ENCODE data around the gene SSR4.

The SSR4 gene

GRCh38 chrX:153769865-153770600 is 24.4 kb upstream of the SSR4 start:
- no peak for DNase-seq

DNA sequence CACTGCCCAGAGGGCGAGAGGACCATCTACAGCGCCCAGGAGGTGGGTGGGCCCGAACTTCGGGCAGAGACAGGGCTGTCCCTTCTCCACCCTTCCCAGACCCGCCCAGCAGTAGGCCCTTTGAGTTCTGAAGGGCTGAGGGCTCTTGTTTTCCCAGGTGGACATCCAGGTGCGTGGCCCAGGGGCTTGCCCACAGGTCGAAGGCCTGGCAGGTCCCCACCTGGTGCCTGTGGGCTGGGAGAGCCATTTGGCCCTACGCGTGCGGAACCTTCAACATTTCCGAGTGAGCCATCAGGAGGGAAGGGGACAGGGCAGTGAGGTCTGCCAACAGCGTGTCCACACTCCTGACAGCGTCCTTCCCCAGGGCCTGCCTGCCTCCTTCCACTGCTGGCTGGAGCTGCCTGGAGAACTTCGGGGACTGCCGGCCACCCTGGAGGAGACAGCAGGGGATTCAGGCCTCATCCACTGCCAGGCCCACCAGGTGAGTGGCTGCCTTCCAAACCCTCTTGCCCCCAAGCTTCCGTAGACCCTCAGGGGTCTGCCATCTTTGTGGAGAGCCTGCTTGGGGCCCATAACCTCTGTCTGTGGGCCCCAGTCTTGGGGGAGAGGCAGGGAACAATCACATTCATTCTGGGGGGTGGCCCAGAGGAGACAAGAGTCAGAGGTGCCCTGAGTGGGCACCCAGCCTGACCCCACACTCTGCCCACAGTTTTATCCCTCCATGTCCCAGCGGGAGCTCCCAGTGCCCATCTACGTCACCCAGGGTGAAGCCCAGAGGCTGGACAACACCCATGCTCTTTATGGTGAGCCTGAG is 23.7 kb upstream of the SSR4 start:
- DNase-seq = no peak

- DNase-seq = no peak
These were observed 22.8 kb upstream of the SSR4 start for GRCh38 chrX:153771415-153772315.

DNA sequence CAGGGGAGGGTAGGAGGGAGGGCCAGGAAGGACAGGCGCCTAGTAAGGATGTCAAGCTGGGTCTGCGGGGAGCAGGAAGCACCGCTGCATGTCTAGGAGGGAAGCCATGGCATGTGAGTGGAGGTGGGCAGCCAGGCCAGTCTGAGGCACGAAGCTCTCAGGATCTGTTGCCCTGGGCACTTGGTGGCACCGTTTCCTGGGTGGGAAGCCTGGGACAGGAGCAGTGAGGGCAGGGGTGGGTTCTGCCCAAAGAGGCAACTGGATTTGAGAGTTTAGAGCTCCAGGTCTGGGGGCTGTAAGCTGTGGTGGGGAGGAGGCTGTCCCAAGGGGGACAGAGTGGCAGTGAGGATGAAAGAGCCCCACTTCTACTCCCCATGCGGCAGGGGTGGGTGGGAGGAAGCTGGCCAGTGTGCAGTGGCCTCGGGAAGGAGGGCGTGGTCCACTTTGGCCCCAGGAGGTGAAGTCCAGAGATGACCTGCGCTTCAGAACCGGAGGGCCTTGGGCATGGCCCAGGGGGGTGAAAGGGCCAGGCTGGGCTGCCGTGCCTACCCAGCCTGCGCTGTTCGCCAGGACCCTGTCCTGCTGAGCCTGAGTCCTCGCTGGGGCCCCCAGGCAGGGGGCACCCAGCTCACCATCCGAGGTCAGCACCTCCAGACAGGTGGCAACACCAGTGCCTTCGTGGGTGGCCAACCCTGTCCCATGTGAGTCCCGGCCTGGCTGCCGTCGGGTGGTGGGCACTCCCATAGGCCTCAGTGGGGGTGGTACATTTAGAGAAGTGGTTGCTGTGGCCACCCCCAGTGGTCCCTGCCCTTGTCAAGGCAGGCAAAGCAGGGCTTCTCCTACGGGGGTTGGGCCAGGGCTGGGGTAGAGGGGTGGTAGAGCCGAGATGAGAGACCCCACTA is 21.9 kb upstream of the SSR4 start:
- DNase-seq = no peak

DNA sequence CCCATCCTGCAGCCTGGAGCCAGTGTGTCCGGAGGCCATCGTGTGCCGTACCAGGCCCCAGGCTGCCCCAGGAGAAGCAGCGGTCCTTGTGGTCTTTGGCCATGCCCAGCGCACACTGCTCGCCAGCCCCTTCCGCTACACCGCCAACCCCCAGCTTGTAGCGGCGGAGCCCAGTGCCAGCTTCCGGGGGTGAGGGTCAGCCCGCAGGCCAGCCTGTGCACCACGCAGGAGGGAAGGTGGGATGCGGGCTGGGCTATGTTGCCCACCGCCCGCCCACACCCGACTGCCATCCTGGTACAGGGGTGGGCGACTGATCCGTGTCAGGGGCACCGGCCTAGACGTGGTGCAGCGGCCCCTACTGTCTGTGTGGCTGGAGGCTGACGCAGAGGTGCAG is 21.3 kb upstream of the SSR4 start:
- no peak for DNase-seq

- no peak for DNase-seq
These were observed 20.5 kb upstream of the SSR4 start for GRCh38 chrX:153773741-153774575.

DNA sequence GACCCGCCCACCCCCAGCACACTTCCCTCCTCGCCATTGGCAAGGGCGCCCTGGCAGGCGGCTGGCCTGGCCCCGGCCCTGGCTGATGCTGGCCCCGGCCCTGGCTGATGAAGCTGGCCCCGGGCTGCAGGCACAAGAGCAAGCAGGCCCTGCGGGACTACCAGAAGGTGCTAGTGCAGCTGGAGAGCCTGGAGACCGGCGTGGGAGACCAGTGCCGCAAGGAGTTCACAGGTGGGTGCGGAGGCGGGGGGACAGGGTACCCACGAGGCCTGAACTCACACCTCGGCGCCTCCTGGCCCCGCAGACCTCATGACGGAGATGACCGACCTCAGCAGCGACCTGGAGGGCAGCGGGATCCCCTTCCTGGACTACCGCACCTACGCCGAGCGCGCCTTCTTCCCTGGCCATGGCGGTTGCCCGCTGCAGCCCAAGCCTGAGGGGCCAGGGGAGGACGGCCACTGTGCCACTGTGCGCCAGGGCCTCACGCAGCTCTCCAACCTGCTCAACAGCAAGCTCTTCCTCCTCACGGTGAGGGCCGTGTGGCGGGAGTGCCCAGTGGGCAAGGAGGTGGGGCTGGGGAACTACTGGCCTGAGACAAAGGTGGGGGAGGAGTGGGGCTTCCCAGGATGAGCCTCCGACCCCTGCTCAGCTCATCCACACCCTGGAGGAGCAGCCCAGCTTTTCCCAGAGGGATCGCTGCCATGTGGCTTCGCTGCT is 19.7 kb upstream of the SSR4 start:
- DNase-seq = no peak

DNA sequence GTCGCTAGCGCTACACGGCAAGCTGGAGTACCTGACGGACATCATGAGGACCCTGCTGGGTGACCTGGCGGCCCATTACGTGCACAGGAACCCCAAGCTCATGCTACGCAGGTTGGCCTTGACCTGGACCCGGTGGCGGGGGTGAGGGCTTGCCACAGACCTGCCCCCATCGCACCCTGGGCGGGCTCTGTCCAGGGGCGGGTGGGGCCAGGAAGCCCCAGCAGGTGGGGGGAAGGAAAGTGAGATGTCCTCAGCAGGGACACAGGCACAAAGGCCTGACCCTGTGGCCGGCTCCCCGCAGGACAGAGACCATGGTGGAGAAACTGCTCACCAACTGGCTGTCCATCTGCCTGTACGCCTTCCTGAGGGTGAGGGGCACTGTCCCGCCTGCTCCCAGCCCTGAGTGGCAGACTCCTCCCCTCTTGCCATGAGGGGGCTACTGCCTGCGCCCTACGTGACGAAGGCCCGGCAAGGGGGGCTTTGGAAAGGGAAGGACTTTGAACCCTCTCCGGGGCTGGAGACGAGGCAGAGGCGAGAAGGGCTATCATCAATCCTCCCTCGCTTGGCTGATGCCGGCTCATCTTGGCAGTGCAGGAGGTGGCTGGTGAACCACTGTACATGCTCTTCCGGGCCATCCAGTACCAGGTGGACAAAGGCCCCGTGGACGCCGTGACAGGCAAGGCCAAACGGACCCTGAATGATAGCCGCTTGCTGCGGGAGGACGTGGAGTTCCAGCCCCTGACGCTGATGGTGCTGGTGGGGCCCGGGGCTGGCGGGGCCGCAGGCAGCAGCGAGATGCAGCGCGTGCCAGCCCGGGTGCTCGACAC is 19.0 kb upstream of the SSR4 start:
- DNase-seq = no peak

DNA sequence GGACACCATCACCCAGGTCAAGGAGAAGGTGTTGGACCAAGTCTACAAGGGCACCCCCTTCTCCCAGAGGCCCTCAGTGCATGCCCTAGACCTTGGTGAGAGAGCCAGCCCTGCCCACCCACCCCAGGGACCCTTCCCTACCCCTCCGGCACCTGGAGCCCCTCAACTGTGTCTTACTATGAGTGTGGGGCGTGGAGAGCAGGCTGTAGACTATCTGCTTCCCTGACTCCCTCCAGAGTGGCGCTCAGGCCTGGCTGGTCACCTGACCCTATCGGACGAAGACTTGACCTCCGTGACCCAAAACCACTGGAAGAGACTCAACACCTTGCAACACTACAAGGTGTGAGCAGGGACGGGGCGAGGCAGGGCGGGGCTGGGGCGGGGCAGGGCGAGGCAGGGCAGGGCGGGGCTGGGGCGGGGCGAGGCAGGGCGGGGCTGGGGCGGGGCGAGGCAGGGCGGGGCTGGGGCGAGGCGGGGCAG is 18.3 kb upstream of the SSR4 start:
- DNase-seq = no peak

DNA sequence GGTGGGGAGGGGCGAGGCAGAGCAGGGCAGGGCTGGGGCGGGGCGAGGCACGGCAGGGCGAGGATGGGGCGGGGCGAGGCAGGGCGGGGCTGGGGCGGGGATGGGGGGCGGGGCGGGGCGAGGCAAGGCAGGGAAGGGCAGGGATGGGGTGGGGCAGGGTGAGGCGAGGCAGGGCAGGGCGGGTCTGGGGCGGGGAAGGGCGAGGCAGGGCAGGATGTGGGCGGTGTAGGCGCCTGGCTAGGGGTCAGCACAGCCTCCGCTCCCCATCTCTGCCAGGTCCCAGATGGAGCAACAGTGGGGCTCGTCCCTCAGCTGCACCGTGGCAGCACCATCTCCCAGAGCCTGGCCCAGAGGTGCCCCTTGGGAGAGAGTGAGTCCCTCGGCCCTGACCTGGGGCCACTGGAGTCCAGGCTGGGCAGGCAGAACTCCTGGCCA is 17.8 kb upstream of the SSR4 start:
- DNase-seq = peak in 1 of 2 experiments; percentile 35

DNA sequence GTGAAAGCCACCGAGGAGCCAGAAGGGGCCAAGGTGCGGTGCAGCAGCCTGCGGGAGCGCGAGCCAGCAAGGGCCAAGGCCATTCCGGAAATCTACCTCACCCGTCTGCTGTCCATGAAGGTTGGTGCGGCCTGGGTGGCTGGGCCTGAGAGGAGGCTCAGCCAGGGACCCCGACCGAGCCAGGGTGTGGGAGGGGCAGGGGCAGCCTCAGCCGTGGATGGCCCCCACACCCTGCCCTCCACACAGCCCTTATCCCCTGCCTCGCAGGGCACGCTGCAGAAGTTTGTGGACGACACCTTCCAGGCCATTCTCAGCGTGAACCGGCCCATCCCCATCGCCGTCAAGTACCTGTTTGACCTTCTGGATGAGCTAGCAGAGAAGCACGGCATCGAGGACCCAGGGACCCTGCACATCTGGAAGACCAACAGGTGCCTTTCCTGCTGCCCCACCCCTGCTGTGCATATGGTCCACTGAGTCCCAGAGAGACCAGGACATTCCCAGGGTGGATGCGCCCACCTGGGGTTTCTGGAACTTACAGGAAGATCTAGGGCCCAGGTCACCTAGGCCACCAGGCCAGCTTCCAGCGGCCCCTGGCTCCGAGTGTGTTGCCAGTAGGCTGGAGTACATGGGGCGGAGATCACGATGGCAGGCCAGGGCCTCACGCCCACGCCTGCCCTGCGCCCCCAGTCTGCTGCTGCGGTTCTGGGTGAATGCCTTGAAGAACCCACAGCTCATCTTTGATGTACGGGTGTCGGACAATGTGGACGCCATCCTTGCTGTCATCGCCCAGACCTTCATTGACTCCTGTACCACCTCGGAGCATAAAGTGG is 17.0 kb upstream of the SSR4 start:
- DNase-seq = no peak

- no peak for DNase-seq
These were observed 16.3 kb upstream of the SSR4 start for GRCh38 chrX:153778181-153778580.

- DNase-seq = no peak
These were observed 15.8 kb upstream of the SSR4 start for GRCh38 chrX:153778684-153779101.

DNA sequence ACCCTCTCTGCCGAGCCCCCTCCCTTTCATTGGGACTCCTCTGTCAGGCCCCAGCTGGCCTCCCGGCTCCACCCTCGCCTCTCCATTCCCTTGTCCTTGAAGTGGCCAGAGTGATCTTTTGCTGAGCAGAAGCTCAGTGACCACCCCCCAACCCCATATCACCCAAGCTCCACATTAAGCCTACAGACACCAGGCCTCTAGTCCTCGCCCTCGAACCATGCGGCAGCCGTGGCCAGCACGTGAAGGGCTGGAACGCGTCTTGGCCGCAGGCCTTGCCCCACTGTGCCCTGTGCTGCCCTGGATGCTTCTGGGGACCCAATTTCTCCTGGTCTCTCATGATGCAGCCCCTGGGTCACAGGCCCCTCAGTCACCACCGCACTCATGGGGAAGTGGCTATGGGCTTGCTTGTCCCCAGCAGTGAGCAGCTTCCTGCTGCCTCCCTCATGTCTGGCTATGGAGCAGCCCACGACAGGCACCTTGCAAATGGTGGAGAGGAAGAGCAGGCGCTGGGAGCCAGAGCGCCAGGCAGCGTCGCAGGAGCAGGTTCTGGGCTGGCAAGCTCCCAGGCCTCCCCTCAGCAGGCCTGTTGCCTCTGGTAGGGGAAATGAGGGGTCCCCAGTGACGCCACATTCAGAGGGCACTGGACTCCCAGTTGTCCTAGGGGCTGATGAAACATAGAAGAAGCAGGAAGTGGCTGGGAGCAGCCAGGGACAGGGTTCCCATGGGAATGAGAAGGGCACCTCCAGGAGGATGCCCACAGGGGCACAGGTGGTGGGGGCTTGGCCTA is 14.4 kb upstream of the SSR4 start:
- no peak for DNase-seq

GRCh38 chrX:153780678-153781427 is 13.6 kb upstream of the SSR4 start, which contains the start of gene SRPK3:
Gene SRPK3 (plus strand): TSS chrX:153781041. CDS start chrX:153781087, 46 bp downstream.
- peak in 1 of 2 experiments; percentile 53 for DNase-seq

DNA sequence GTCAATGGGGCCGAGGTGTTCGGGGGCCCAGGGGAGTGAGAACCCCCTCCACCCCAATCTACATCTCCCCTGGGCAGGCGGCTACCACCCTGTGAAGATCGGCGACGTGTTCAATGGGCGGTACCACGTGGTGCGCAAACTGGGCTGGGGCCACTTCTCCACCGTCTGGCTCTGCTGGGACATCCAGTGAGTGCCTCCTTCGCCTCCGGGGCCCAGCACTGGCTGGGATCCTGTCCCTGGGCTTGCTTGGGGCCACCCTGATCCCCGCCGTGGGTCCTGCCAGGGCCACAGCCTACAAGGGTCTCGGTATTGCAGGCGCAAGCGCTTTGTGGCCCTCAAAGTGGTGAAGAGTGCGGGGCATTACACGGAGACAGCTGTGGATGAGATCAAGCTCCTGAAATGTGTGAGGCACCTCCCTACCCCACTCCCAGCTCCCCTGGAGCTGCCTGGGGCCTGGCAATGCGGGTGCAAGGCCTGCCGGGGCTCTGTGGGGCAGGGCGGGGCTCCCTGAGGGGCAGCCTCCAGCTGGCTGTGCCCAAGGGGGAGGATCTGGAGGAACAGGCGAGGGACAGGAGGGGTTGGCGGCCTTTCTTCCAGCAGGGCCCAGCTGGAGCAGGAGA is 12.9 kb upstream of the SSR4 start:
- DNase-seq = peak; percentile 9 to 28
